OCI-LY7 (cell line): Measurements from ENCODE around the gene FANCL. TPM values are rescaled to one million over a fixed set of nuclear protein-coding genes. Genes with fewer than 3 reads are reported as not detected.
"Not testable (repeated sequence)": the region's sequence is repeated elsewhere in the genome, so short reads cannot be mapped to it uniquely, and the experiment has no call there.

Source experiments
- BruUV-seq: library from RNA; stranded (reverse); fragments of 400-500 nt; replicated peaks from 2 replicates; lab custom pipeline; 2021; lab: Mats Ljungman, UMichigan
- CTCF ChIA-PET: fragments of 300-600 bp; sonication (Branson Sonifier 250); formaldehyde crosslinking; loops from one replicate; lab custom pipeline; 2022; ENCODE audit warnings: antibody characterized with exemption; ENCODE audit not compliant: unreplicated experiment; lab: Charles Lee
- POLR2A ChIA-PET: fragments of 300-600 bp; sonication (Branson Sonifier 250); formaldehyde crosslinking; loops from one replicate; lab custom pipeline; 2022; ENCODE audit warnings: antibody characterized with exemption; lab: Charles Lee
- DNase-seq: peaks from one replicate; pipeline ENCODE4 v3.0.0-alpha.2; 2015; ENCODE audit warnings: low spot score
- H2AFZ ChIP-seq: fragments of 200-600 bp; sonication (generic), shearing (Covaris generic); 2 replicates; pipeline ENCODE4 v1.6.1; 2014; ENCODE audit warnings: mild to moderate bottlenecking, antibody characterized with exemption, low read length, moderate library complexity
- H3K27ac ChIP-seq: fragments of 200-600 bp; sonication (generic); 2 replicates; pipeline ENCODE4 v1.5.1; 2014; ENCODE audit warnings: mixed run types, low read depth, mild to moderate bottlenecking, moderate library complexity, low read length, inconsistent platforms; ENCODE audit not compliant: poor library complexity, severe bottlenecking
- H3K36me3 ChIP-seq: fragments of 200-600 bp; sonication (generic); 2 replicates; pipeline ENCODE4 v1.6.1; 2014; ENCODE audit warnings: mild to moderate bottlenecking, antibody characterized with exemption, low read length, moderate library complexity, mixed read lengths; ENCODE audit not compliant: insufficient read depth
- H3K4me1 ChIP-seq: fragments of 200-600 bp; sonication (generic); 2 replicates; pipeline ENCODE4 v1.5.1; 2014; ENCODE audit warnings: mild to moderate bottlenecking, low read length; ENCODE audit not compliant: insufficient read depth, poor library complexity, severe bottlenecking
- H3K4me2 ChIP-seq: fragments of 200-600 bp; sonication (generic); 2 replicates; pipeline ENCODE4 v1.6.1; 2014; ENCODE audit warnings: mild to moderate bottlenecking, low read length
- H3K4me3 ChIP-seq: fragments of 200-600 bp; sonication (generic); 2 replicates; pipeline ENCODE4 v1.5.1; 2014; ENCODE audit warnings: mild to moderate bottlenecking, low read depth, low read length; ENCODE audit not compliant: poor library complexity, severe bottlenecking
- H3K79me2 ChIP-seq: fragments of 200-600 bp; sonication (generic); 2 replicates; pipeline ENCODE4 v1.6.1; 2016; ENCODE audit warnings: low read depth, mild to moderate bottlenecking, low read length, moderate library complexity, mixed read lengths; ENCODE audit not compliant: insufficient read depth
- H3K9me2 ChIP-seq: fragments of 200-600 bp; sonication (generic); 2 replicates; pipeline ENCODE4 v1.6.1; 2016; ENCODE audit warnings: mild to moderate bottlenecking, low read length, mixed read lengths; ENCODE audit not compliant: insufficient read depth
- H3K9me3 ChIP-seq: fragments of 200-600 bp; sonication (generic); 2 replicates; pipeline ENCODE4 v1.6.1; 2014; ENCODE audit warnings: mild to moderate bottlenecking, mixed run types, low read length, mixed read lengths
- H4K20me1 ChIP-seq: fragments of 200-600 bp; sonication (generic); 2 replicates; pipeline ENCODE4 v1.6.1; 2014; ENCODE audit warnings: mild to moderate bottlenecking, antibody characterized with exemption, low read length, moderate library complexity, mixed read lengths; ENCODE audit not compliant: insufficient read depth
- EZH2phosphoT487 ChIP-seq: fragments of 200-600 bp; sonication (generic); IDR thresholded peaks from 2 replicates; pipeline ENCODE4 v1.6.1; 2018; ENCODE audit warnings: low read depth, borderline replicate concordance, mild to moderate bottlenecking, mixed run types, antibody characterized with exemption, low read length, moderate library complexity, mixed read lengths
- intact Hi-C: fragments of 100-400 bp; cut with micrococcal nuclease; formaldehyde crosslinking; loops from one replicate; pipeline ENCODE4 v1.10.0; 2022; ENCODE audit not compliant: unreplicated experiment
- total RNA-seq, 2 experiments: library from RNA; depleted of rRNA in 1 of 2; stranded (reverse); fragments of >200 nt in 1 of 2; shearing (Covaris generic) in 1 of 2; gene quantifications; 2 replicates each; pipeline ENCODE4 v1.2.3, GENCODE V29; 2014 to 2022
- TF ChIP-seq, protein P1 (sequence below): fragments of 200-600 bp; sonication (generic); conservative IDR thresholded peaks from 2 replicates; pipeline ENCODE4 v1.5.1; 2014; ENCODE audit warnings: mild to moderate bottlenecking, antibody characterized with exemption, low read length, moderate library complexity, mixed read lengths

The FANCL gene
- total RNA-seq, 2 experiments from 2014 or later = 32.8 to 33.0 TPM

DNA sequence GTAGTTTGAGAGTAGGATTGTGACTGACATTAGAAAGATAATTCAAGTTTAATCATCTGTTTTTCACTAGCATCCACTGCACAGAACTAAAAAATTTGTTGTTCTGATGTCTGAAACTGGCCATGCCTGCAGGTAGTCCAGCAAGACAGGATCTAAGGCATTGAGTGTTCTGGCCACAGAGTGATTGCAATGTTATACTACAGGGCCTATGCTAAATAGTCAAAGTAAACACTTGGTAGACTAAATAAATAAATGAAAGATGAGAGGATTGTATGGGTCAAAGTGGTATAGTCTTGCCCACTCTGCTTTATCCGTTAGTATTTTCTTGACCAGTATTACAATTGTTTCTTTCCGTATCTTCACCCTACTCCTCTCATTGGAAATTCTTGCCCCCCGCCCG lies 27.6 kb upstream of the FANCL start:
- ChIA-PET POLR2A (no interaction called here), CTCF (no interaction called here)
- DNase-seq = no peak

DNA sequence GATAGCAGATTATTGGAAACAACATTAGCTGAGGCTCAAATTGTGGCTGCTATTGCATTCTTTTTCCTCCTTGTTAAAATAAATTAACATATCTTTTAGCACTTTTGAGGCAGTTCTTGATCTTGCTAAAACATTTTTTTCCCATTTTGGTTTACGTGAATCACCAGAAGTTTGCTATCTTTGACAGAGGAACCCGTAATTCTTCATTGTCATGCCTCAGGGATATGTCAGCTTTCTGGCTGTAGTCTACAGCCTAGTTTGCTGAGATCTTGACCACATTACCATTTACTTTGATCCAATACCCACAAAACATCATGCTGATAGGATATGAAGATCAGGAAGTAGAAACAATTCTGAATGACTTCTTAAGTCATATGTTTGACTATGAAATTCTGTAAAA lies 25.1 kb upstream of the FANCL start:
- Histone ChIP-seq H3K4me3 (no peak overlapping the region), H3K4me2 (no peak overlapping the region), H3K79me2 (no peaks in the 10 kb centered on the region), H3K27ac (no peak overlapping the region), H3K9me2 (no peaks in the 10 kb centered on the region), H3K4me1 (no peaks in the 10 kb centered on the region), H4K20me1 (no peaks in the 10 kb centered on the region), H3K9me3 (no peaks in the 10 kb centered on the region), H2AFZ (no peak overlapping the region), H3K36me3 (no peaks in the 10 kb centered on the region)
- intact Hi-C loops = no loop called here
- TF ChIP-seq EZH2phosphoT487 = no peak
- TF ChIP-seq, protein P1, sequence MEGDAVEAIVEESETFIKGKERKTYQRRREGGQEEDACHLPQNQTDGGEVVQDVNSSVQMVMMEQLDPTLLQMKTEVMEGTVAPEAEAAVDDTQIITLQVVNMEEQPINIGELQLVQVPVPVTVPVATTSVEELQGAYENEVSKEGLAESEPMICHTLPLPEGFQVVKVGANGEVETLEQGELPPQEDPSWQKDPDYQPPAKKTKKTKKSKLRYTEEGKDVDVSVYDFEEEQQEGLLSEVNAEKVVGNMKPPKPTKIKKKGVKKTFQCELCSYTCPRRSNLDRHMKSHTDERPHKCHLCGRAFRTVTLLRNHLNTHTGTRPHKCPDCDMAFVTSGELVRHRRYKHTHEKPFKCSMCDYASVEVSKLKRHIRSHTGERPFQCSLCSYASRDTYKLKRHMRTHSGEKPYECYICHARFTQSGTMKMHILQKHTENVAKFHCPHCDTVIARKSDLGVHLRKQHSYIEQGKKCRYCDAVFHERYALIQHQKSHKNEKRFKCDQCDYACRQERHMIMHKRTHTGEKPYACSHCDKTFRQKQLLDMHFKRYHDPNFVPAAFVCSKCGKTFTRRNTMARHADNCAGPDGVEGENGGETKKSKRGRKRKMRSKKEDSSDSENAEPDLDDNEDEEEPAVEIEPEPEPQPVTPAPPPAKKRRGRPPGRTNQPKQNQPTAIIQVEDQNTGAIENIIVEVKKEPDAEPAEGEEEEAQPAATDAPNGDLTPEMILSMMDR = no peak
- no peak for DNase-seq
- no TSS peak for BruUV-seq
- CTCF ChIA-PET = no interaction called here
- POLR2A ChIA-PET = no interaction called here

More for the DNA sequence above, 27.6 kb upstream of the FANCL start:
- no peaks in the 10 kb centered on the region for H4K20me1 ChIP-seq
- H3K9me3 ChIP-seq = no peaks in the 10 kb centered on the region
- no peaks in the 10 kb centered on the region for H3K36me3 ChIP-seq
- TF ChIP-seq, protein P1 = no peak
- H3K79me2 ChIP-seq = no peaks in the 10 kb centered on the region
- no peak overlapping the region for H3K4me3 ChIP-seq
- no peak overlapping the region for H2AFZ ChIP-seq
- no TSS peak for BruUV-seq
- no peaks in the 10 kb centered on the region for H3K4me1 ChIP-seq
- no peaks in the 10 kb centered on the region for H3K9me2 ChIP-seq
- no peak overlapping the region for H3K4me2 ChIP-seq
- intact Hi-C loops = no loop called here
- no peak overlapping the region for H3K27ac ChIP-seq

DNA sequence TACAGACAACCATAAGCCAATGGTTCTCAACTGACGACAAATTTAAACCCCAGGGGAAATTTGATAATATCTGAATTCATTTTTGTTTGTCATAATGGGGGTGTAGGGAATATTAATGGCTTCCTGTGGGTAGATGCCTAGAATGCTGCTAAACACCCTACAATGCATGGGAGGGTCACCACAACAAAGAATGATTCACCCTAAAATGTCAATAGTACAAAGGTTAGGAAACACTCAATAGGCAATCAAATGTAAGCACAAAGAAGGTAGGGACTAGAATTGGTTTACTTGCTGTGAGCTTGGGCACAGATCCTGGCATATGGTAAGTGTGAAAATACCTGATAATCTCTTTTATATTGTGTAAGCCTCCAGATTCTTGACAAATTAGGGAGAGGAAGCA lies 20.1 kb upstream of the FANCL start:
- ChIA-PET CTCF (no interaction called here), POLR2A (interaction anchor here (0.6 kb wide), 1 partner anchor 357 kb away, joined by 3 read pairs; no protein-coding TSS in a partner anchor)
- Histone ChIP-seq H3K9me3 (no peaks in the 10 kb centered on the region), H3K27ac (no peak overlapping the region), H3K36me3 (no peaks in the 10 kb centered on the region), H2AFZ (no peak overlapping the region), H3K79me2 (no peaks in the 10 kb centered on the region), H3K9me2 (no peaks in the 10 kb centered on the region), H4K20me1 (no peaks in the 10 kb centered on the region), H3K4me2 (no peak overlapping the region), H3K4me3 (no peak overlapping the region), H3K4me1 (no peaks in the 10 kb centered on the region)
- TF ChIP-seq EZH2phosphoT487 = no peak
- TF ChIP-seq, protein P1 = no peak
- no TSS peak for BruUV-seq
- no peak for DNase-seq
- intact Hi-C loops = no loop called here

DNA sequence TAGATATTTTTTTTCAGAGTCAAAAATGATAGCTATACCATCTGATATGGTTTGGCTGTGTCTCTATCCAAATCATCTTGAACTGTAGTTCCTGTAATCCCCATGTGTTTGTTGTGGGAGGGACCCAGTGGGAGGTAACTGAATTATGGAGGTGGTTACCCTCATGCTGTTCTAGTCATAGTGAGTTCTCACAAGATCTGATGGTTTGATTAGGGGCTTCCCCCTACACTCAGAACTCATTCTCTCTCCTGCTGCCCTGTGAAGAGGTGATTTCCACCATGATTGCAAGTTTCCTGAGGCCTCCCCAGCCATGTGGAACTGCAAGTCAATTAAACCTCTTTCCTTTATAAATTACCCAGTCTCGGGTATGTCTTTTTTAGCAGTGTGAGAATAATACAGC lies 17.3 kb upstream of the FANCL start:
- H3K9me2 ChIP-seq, H4K20me1 ChIP-seq, BruUV-seq, H2AFZ ChIP-seq, POLR2A ChIA-PET, H3K4me3 ChIP-seq, H3K4me1 ChIP-seq, DNase-seq, H3K79me2 ChIP-seq, H3K27ac ChIP-seq, H3K9me3 ChIP-seq, H3K4me2 ChIP-seq, CTCF ChIA-PET, H3K36me3 ChIP-seq, intact Hi-C loops: not testable (repeated sequence)
